Measurements from ENCODE around the gene NR5A1.

The NR5A1 gene

GRCh38 chr9:124468061-124468740, 39.0 kb downstream of the NR5A1 start:
- H3K27me3 ChIP-seq (replicated peaks; ENCODE audit: insufficient read depth, low read length) = peaks cover 7% of the 10 kb centered on the region; the same call in 1 of the 2 replicates
- no peaks in the 10 kb centered on the region for H3K9me2 ChIP-seq (replicated peaks; ENCODE audit: insufficient read depth, low read length)
- TF ChIP-seq EZH2phosphoT487 (IDR thresholded peaks at IDR 0.05; ENCODE audit: low read length) = no peak
- TF ChIP-seq EZH2 (optimal IDR thresholded peaks at IDR 0.05; ENCODE audit: low read depth, low read length) = no peak
- no peak for TF ChIP-seq CTCF (IDR thresholded peaks at IDR 0.05; ENCODE audit: low read length)
- H4K20me1 ChIP-seq (ENCODE audit: insufficient read depth, low read length) = no peaks in the 10 kb centered on the region
- H3K79me2 ChIP-seq (ENCODE audit: low read length) = no peaks in the 10 kb centered on the region
- no peaks in the 10 kb centered on the region for H3F3A ChIP-seq (ENCODE audit: insufficient read depth, low read length)
- H3K4me3 ChIP-seq (ENCODE audit: low read length) = no peak overlapping the region
- H3K27ac ChIP-seq (ENCODE audit: low read length) = no peak overlapping the region
- H3K9me3 ChIP-seq (replicated peaks; ENCODE audit: insufficient read depth, low read length) = no peaks in the 10 kb centered on the region
- H3K36me3 ChIP-seq (replicated peaks; ENCODE audit: insufficient read depth, low read length) = no peaks in the 10 kb centered on the region
- no peak overlapping the region for H3K9ac ChIP-seq (ENCODE audit: low read length)
- H2AFZ ChIP-seq (ENCODE audit: low read length) = no peak overlapping the region
- no peak overlapping the region for H3K4me2 ChIP-seq (ENCODE audit: low read depth, low read length)
- no peaks in the 10 kb centered on the region for H3K4me1 ChIP-seq (ENCODE audit: low read length)
- DNase-seq = no peak

- Histone ChIP-seq H3K36me3 (replicated peaks; ENCODE audit: insufficient read depth, low read length) (no peaks in the 10 kb centered on the region), H4K20me1 (ENCODE audit: insufficient read depth, low read length) (no peaks in the 10 kb centered on the region), H3F3A (ENCODE audit: insufficient read depth, low read length) (no peaks in the 10 kb centered on the region), H3K4me1 (ENCODE audit: low read length) (no peaks in the 10 kb centered on the region), H2AFZ (ENCODE audit: low read length) (no peak overlapping the region), H3K4me2 (ENCODE audit: low read depth, low read length) (no peak overlapping the region), H3K9me3 (replicated peaks; ENCODE audit: insufficient read depth, low read length) (no peaks in the 10 kb centered on the region), H3K4me3 (ENCODE audit: low read length) (no peak overlapping the region), H3K9me2 (replicated peaks; ENCODE audit: insufficient read depth, low read length) (no peaks in the 10 kb centered on the region), H3K27me3 (replicated peaks; ENCODE audit: insufficient read depth, low read length) (peaks cover under 1% of the 10 kb centered on the region; the same call in 1 of the 2 replicates), H3K9ac (ENCODE audit: low read length) (no peak overlapping the region), H3K27ac (ENCODE audit: low read length) (no peak overlapping the region), H3K79me2 (ENCODE audit: low read length) (no peaks in the 10 kb centered on the region)
- TF ChIP-seq EZH2 (optimal IDR thresholded peaks at IDR 0.05; ENCODE audit: low read depth, low read length) = no peak
- no peak for TF ChIP-seq CTCF (IDR thresholded peaks at IDR 0.05; ENCODE audit: low read length)
- TF ChIP-seq EZH2phosphoT487 (IDR thresholded peaks at IDR 0.05; ENCODE audit: low read length) = no peak
- DNase-seq = no peak
These were observed 39.7 kb downstream of the NR5A1 start for GRCh38 chr9:124467410-124468060.

GRCh38 chr9:124465736-124466135, 41.5 kb downstream of the NR5A1 start:
- TF ChIP-seq EZH2 (optimal IDR thresholded peaks at IDR 0.05; ENCODE audit: low read depth, low read length) (no peak), EZH2phosphoT487 (IDR thresholded peaks at IDR 0.05; ENCODE audit: low read length) (no peak), CTCF (IDR thresholded peaks at IDR 0.05; ENCODE audit: low read length) (no peak)
- H3K4me1 ChIP-seq (ENCODE audit: low read length) = no peaks in the 10 kb centered on the region
- H3K9ac ChIP-seq (ENCODE audit: low read length) = no peak overlapping the region
- no peaks in the 10 kb centered on the region for H4K20me1 ChIP-seq (ENCODE audit: insufficient read depth, low read length)
- H2AFZ ChIP-seq (ENCODE audit: low read length) = no peak overlapping the region
- no peaks in the 10 kb centered on the region for H3K9me2 ChIP-seq (replicated peaks; ENCODE audit: insufficient read depth, low read length)
- H3K36me3 ChIP-seq (replicated peaks; ENCODE audit: insufficient read depth, low read length) = no peaks in the 10 kb centered on the region
- no peak overlapping the region for H3K27ac ChIP-seq (ENCODE audit: low read length)
- no peak overlapping the region for H3K4me2 ChIP-seq (ENCODE audit: low read depth, low read length)
- DNase-seq = no peak
- no peak overlapping the region for H3K4me3 ChIP-seq (ENCODE audit: low read length)
- H3K9me3 ChIP-seq (replicated peaks; ENCODE audit: insufficient read depth, low read length) = no peaks in the 10 kb centered on the region
- no peaks in the 10 kb centered on the region for H3F3A ChIP-seq (ENCODE audit: insufficient read depth, low read length)
- H3K79me2 ChIP-seq (ENCODE audit: low read length) = no peaks in the 10 kb centered on the region
- H3K27me3 ChIP-seq (replicated peaks; ENCODE audit: insufficient read depth, low read length) = no peaks in the 10 kb centered on the region; the same call in 1 of the 2 replicates
